Lower lobe of right lung (tissue), 2 donors: Measurements from ENCODE around the gene UBE2R2. TPM values are rescaled to one million over a fixed set of nuclear protein-coding genes. Genes with fewer than 3 reads are reported as not detected.

Source experiments
- ATAC-seq, 2 donors: fragments of 200-7000 bp; cut with Tn5 transposase; one replicate each; pipeline ENCODE4 v1.9.1; 2020 to 2022; ENCODE audit warnings: mild to moderate bottlenecking in 2 of 2, moderate library complexity in 2 of 2
- DNase-seq: peaks from one replicate; pipeline ENCODE4 v3.0.0-alpha.2; 2020
- H3K27ac ChIP-seq: fragments of 200-600 bp; one replicate; pipeline ENCODE4 v1.8.0; 2022
- H3K27me3 ChIP-seq: fragments of 200-600 bp; one replicate; pipeline ENCODE4 v1.8.0; 2022; ENCODE audit warnings: low read depth
- H3K36me3 ChIP-seq: fragments of 200-600 bp; one replicate; pipeline ENCODE4 v1.8.0; 2022; ENCODE audit warnings: mild to moderate bottlenecking
- H3K4me1 ChIP-seq: fragments of 200-600 bp; one replicate; pipeline ENCODE4 v1.8.0; 2022
- H3K4me3 ChIP-seq: fragments of 200-600 bp; one replicate; pipeline ENCODE4 v1.8.0; 2022; ENCODE audit warnings: mild to moderate bottlenecking
- H3K9me3 ChIP-seq: fragments of 200-600 bp; one replicate; pipeline ENCODE4 v1.8.0; 2022
- CTCF ChIP-seq: fragments of 200-600 bp; IDR thresholded peaks from one replicate; pipeline ENCODE4 v1.8.0; 2022; ENCODE audit warnings: antibody characterized with exemption, mild to moderate bottlenecking
- intact Hi-C: fragments of 100-400 bp; cut with DNase I; formaldehyde crosslinking; loops from one replicate; pipeline ENCODE4 v1.11.0; 2022
- total RNA-seq: library from RNA; stranded (reverse); fragmentation: NEBNext Ultra II Directional; extraction: Animal tissue kit (Norgen Biotek cat#: 25700); gene quantifications from one replicate; pipeline ENCODE4 v1.2.1, GENCODE V29; 2021
- donor health status: DM: no; HTN: yes; CAD: no; lungs with severe emphysema.

UBE2R2 gene
- total RNA-seq, 1 donor from 2014 or later: 39.8 TPM

GRCh38 chr9:33885948-33886347 is 69.0 kb downstream of the UBE2R2 start:
- peaks cover 18% of the 10 kb centered on the region for H3K4me1 ChIP-seq
- intact Hi-C loops: no loop called here
- no peak overlapping the region for H3K27ac ChIP-seq
- H3K27me3 ChIP-seq: no peaks in the 10 kb centered on the region
- no peaks in the 10 kb centered on the region for H3K9me3 ChIP-seq
- H3K36me3 ChIP-seq: peaks cover 16% of the 10 kb centered on the region
- no peak for ATAC-seq
- no peak for TF ChIP-seq CTCF
- no peak overlapping the region for H3K4me3 ChIP-seq
- no peak for DNase-seq

GRCh38 chr9:33893861-33894260 is 76.9 kb downstream of the UBE2R2 start:
- H3K4me3 ChIP-seq: no peak overlapping the region
- no peaks in the 10 kb centered on the region for H3K27me3 ChIP-seq
- peaks cover 19% of the 10 kb centered on the region for H3K36me3 ChIP-seq
- DNase-seq: no peak
- H3K4me1 ChIP-seq: no peaks in the 10 kb centered on the region
- no peak for ATAC-seq
- no peak overlapping the region for H3K27ac ChIP-seq
- intact Hi-C loops: no loop called here
- no peak for TF ChIP-seq CTCF
- H3K9me3 ChIP-seq: no peaks in the 10 kb centered on the region

- Histone ChIP-seq H3K27me3 (no peaks in the 10 kb centered on the region), H3K36me3 (peaks cover 20% of the 10 kb centered on the region), H3K4me3 (no peak overlapping the region), H3K4me1 (no peaks in the 10 kb centered on the region), H3K9me3 (no peaks in the 10 kb centered on the region), H3K27ac (no peak overlapping the region)
- ATAC-seq: no peak
- DNase-seq: no peak
- no peak for TF ChIP-seq CTCF
- intact Hi-C loops: no loop called here
These were observed 77.4 kb downstream of the UBE2R2 start for GRCh38 chr9:33894316-33894715.

- Histone ChIP-seq H3K27ac (no peak overlapping the region), H3K4me3 (no peak overlapping the region), H3K27me3 (no peaks in the 10 kb centered on the region), H3K9me3 (no peaks in the 10 kb centered on the region), H3K36me3 (peaks cover 43% of the 10 kb centered on the region), H3K4me1 (no peaks in the 10 kb centered on the region)
- TF ChIP-seq CTCF: no peak
- ATAC-seq (no peak), DNase-seq (no peak)
- intact Hi-C loops: no loop called here
These were observed 86.3 kb downstream of the UBE2R2 start for GRCh38 chr9:33903157-33903780.

- H3K4me3 ChIP-seq: no peak overlapping the region
- no peak for DNase-seq
- TF ChIP-seq CTCF: no peak
These were observed 88.2 kb downstream of the UBE2R2 start for GRCh38 chr9:33905137-33905536.

GRCh38 chr9:33906769-33907168 is 89.8 kb downstream of the UBE2R2 start:
- no peaks in the 10 kb centered on the region for H3K27me3 ChIP-seq
- no peaks in the 10 kb centered on the region for H3K4me1 ChIP-seq
- DNase-seq (no peak), ATAC-seq (no peak)
- no peaks in the 10 kb centered on the region for H3K9me3 ChIP-seq
- no peak for TF ChIP-seq CTCF
- intact Hi-C loops: no loop called here
- H3K4me3 ChIP-seq: no peak overlapping the region
- no peak overlapping the region for H3K27ac ChIP-seq
- peaks cover 14% of the 10 kb centered on the region for H3K36me3 ChIP-seq

More at GRCh38 chr9:33905137-33905536, 88.2 kb downstream of the UBE2R2 start:
- Histone ChIP-seq H3K27me3 (no peaks in the 10 kb centered on the region), H3K27ac (no peak overlapping the region), H3K36me3 (peaks cover 30% of the 10 kb centered on the region), H3K4me1 (no peaks in the 10 kb centered on the region), H3K9me3 (no peaks in the 10 kb centered on the region)
- intact Hi-C loops: no loop called here
- ATAC-seq: no peak
